Measurements from ENCODE around the gene EGFR. TPM values are rescaled to one million over a fixed set of nuclear protein-coding genes. Genes with fewer than 3 reads are reported as not detected.
A peak's percentile ranks its signal among the peaks of the same experiment; 100 is the strongest.

Gene EGFR
- total and polyA plus RNA-seq, 2 experiments from 2014 or later: 0.51 to 0.57 TPM

DNA sequence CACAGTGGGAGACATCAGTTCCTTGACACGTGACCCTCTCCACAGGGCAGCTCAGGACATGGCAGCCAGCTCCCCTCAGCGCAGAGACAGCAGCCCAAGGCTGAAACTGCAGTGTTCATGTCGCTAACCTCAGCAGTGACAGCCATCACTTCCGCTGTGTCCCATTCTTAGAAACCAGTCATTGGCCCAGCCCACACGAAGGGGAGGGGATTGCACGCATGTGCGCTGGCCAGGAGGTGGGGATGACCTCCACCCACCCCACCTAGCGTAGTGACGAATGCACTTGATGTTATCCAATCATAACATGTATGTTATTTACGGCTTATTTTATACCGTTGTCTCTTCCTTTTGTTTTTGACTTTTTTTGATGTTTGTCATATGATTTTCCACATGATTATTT is 36.9 kb upstream of the EGFR start:
- Histone ChIP-seq H3K4me1 (ENCODE audit: low read depth) (no peaks in the 10 kb centered on the region), H3K27me3 (no peaks in the 10 kb centered on the region), H3K4me3 (no peak overlapping the region), H3K36me3 (no peaks in the 10 kb centered on the region), H3K9me3 (ENCODE audit: low read depth) (no peaks in the 10 kb centered on the region), H3K27ac (no peak overlapping the region)
- TF ChIP-seq, protein P1, sequence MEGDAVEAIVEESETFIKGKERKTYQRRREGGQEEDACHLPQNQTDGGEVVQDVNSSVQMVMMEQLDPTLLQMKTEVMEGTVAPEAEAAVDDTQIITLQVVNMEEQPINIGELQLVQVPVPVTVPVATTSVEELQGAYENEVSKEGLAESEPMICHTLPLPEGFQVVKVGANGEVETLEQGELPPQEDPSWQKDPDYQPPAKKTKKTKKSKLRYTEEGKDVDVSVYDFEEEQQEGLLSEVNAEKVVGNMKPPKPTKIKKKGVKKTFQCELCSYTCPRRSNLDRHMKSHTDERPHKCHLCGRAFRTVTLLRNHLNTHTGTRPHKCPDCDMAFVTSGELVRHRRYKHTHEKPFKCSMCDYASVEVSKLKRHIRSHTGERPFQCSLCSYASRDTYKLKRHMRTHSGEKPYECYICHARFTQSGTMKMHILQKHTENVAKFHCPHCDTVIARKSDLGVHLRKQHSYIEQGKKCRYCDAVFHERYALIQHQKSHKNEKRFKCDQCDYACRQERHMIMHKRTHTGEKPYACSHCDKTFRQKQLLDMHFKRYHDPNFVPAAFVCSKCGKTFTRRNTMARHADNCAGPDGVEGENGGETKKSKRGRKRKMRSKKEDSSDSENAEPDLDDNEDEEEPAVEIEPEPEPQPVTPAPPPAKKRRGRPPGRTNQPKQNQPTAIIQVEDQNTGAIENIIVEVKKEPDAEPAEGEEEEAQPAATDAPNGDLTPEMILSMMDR (IDR thresholded peaks at IDR 0.05; ENCODE audit: low read depth, low read length): no peak
- no peak for DNase-seq (ENCODE audit: low read depth in 1 of 2, low spot score in 1 of 2)

DNA sequence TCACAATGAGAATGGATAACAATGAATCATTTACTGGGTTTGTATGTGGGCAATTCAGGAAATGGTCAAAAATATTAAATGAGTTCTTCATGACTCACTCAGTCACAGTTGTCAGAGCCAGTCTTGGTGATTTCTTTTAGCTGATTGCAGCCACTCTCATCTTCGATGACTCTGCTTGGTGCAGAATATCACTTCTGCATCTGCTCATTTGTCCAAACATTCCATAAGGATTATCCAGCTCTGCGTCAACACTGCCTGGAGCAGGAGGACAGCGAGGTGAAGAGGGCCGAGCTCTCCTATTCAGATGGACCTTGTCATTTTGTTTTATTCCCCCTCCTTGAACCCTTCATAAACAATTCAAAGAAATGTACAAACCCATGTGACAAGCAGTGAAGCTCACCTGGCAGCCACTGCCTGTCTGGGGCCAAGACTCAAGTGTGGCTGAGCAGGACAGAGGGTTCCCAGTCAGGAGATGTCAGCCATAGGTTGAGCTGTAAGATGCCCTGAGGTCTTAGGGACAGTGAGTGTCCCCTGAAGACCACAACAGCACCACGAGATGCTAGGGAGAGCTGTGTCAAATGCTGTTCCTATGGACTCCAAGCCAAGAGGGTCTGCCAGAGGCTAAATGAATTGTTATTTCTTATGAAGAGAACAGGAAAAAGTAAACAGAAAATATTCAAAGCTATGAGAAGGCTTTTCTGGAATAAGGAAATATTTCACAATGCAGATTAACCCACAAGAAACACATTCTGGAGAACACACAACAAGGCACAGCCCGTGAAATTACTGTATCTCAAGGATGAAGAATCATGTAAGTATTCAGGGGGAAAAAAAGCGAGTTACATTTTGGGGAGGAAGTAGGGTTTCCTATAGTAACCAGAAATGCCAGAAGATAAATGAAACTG is 33.1 kb upstream of the EGFR start:
- Histone ChIP-seq H3K4me3 (no peak overlapping the region), H3K36me3 (no peaks in the 10 kb centered on the region), H3K4me1 (ENCODE audit: low read depth) (no peaks in the 10 kb centered on the region), H3K27me3 (no peaks in the 10 kb centered on the region), H3K9me3 (ENCODE audit: low read depth) (no peaks in the 10 kb centered on the region), H3K27ac (no peak overlapping the region)
- peak in 1 of 2 donors; percentile 39 for DNase-seq (ENCODE audit: low read depth in 1 of 2, low spot score in 1 of 2)
- TF ChIP-seq, protein P1 (IDR thresholded peaks at IDR 0.05; ENCODE audit: low read depth, low read length): no peak

DNA sequence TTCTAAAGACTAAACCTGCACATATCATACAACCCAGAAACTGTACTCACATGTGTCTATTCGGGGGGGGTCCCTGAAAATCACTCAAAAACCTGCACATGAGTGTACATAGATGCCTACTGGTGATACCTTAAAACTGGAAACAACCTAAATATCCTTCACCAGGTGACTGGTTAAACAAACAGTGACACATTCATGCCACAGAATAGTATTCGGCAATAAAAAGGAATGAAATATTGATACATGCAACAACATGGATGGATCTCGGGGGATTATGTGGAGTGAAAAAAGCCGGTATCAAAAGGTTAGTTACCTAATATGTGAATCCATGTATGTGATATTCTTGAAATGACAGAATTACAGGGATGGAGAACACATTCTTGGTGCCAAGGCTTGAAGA is 32.1 kb upstream of the EGFR start:
- no peak overlapping the region for H3K27ac ChIP-seq
- TF ChIP-seq, protein P1 (IDR thresholded peaks at IDR 0.05; ENCODE audit: low read depth, low read length): no peak
- H3K9me3 ChIP-seq (ENCODE audit: low read depth): no peaks in the 10 kb centered on the region
- H3K4me1 ChIP-seq (ENCODE audit: low read depth): no peaks in the 10 kb centered on the region
- H3K4me3 ChIP-seq: no peak overlapping the region
- no peak for DNase-seq (ENCODE audit: low read depth in 1 of 2, low spot score in 1 of 2)
- H3K36me3 ChIP-seq: no peaks in the 10 kb centered on the region
- H3K27me3 ChIP-seq: no peaks in the 10 kb centered on the region

DNA sequence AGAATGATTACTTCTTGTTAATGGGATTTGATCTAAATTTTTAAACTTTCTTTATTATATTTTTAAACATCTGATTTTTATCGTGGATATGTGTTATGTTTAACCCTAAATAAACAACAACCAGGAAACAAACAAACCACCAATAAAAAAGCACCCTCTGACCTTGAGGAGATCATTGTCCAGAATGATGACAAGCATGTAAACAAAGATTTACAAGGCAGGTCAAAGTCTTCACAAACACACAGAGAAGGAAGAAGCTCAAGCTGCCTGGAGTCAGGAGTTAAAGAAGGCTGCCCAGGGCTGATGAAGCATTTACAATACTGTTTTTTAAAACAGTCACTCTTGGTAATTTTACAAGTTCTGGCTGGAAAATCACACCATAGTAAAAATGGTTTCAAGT is 31.0 kb upstream of the EGFR start:
- H3K4me1 ChIP-seq (ENCODE audit: low read depth): no peaks in the 10 kb centered on the region
- no peak overlapping the region for H3K27ac ChIP-seq
- no peaks in the 10 kb centered on the region for H3K36me3 ChIP-seq
- no peak for DNase-seq (ENCODE audit: low read depth in 1 of 2, low spot score in 1 of 2)
- TF ChIP-seq, protein P1 (IDR thresholded peaks at IDR 0.05; ENCODE audit: low read depth, low read length): no peak
- H3K9me3 ChIP-seq (ENCODE audit: low read depth): no peaks in the 10 kb centered on the region
- H3K27me3 ChIP-seq: no peaks in the 10 kb centered on the region
- no peak overlapping the region for H3K4me3 ChIP-seq

DNA sequence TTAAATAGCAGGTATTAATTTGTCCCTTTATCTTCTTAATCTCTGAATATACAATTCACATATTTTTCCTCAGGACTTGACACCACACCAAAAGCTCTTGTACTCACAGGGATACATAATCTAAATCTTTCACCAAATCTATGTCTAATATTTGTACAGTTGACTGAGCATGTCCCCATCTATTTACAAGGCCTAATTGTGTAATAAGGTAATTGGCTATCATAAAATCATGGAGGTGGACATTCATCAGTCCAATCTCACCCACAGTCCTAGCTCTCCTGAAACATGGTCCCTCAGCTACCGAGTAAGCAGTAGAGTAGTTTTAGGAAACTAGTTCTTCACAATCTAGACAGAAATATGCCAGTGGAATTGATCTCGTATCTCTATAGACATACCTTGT is 30.3 kb upstream of the EGFR start:
- TF ChIP-seq, protein P1 (IDR thresholded peaks at IDR 0.05; ENCODE audit: low read depth, low read length): no peak
- no peaks in the 10 kb centered on the region for H3K9me3 ChIP-seq (ENCODE audit: low read depth)
- no peaks in the 10 kb centered on the region for H3K27me3 ChIP-seq
- no peak for DNase-seq (ENCODE audit: low read depth in 1 of 2, low spot score in 1 of 2)
- H3K36me3 ChIP-seq: no peaks in the 10 kb centered on the region
- H3K4me3 ChIP-seq: no peak overlapping the region
- H3K4me1 ChIP-seq (ENCODE audit: low read depth): no peaks in the 10 kb centered on the region
- no peak overlapping the region for H3K27ac ChIP-seq

All from cardiac muscle cell (in vitro differentiated cells and primary cell).